Measurements from ENCODE around the gene APP. TPM values are rescaled to one million over a fixed set of nuclear protein-coding genes. Genes with fewer than 3 reads are reported as not detected.

Gene APP
- total RNA-seq, 2 donors from 2014 or later = 38.5 to 81.4 TPM

GRCh38 chr21:25970254-25970930 lies 200.2 kb downstream of the APP start:
- peak overlapping the region in 1 of 2 donors; percentile 14 for H3K27ac Mint-ChIP-seq
- ATAC-seq (no peak), DNase-seq (ENCODE audit: low spot score in 2 of 2) (no peak)
- H3K9me3 Mint-ChIP-seq = peaks cover 3 to 4% of the 10 kb centered on the region in 2 donors
- peaks cover 30 to 42% of the 10 kb centered on the region in 2 donors for H3K36me3 Mint-ChIP-seq

- peaks cover 3 to 4% of the 10 kb centered on the region in 2 donors for H3K9me3 Mint-ChIP-seq
- peak overlapping the region in 1 of 2 donors; percentile 73 for H3K27ac Mint-ChIP-seq
- H3K36me3 Mint-ChIP-seq = peaks cover 18 to 24% of the 10 kb centered on the region in 2 donors
- DNase-seq (ENCODE audit: low spot score in 2 of 2) = no peak
- no peak for ATAC-seq
These were observed 202.6 kb downstream of the APP start for GRCh38 chr21:25967901-25968438.

GRCh38 chr21:25967181-25967900 lies 203.2 kb downstream of the APP start:
- Mint-ChIP-seq H3K36me3 (peaks cover 17 to 18% of the 10 kb centered on the region in 2 donors), H3K9me3 (peaks cover 3 to 4% of the 10 kb centered on the region in 2 donors), H3K27ac (peak overlapping the region; percentile 9 to 73)
- no peak for DNase-seq (ENCODE audit: low spot score in 2 of 2)
- peak; percentile 41 to 56 for ATAC-seq

- Mint-ChIP-seq H3K36me3 (peaks cover 7 to 10% of the 10 kb centered on the region in 2 donors), H3K9me3 (peaks cover under 1% of the 10 kb centered on the region in 2 donors), H3K27ac (no peak overlapping the region)
- ATAC-seq (no peak), DNase-seq (ENCODE audit: low spot score in 2 of 2) (no peak)
These were observed 204.4 kb downstream of the APP start for GRCh38 chr21:25965951-25966707.

- H3K27ac Mint-ChIP-seq = no peak overlapping the region
- DNase-seq (ENCODE audit: low spot score in 2 of 2) = no peak
These were observed 205.6 kb downstream of the APP start for GRCh38 chr21:25964926-25965325.

GRCh38 chr21:25964015-25964414 lies 206.6 kb downstream of the APP start:
- no peak overlapping the region for H3K27ac Mint-ChIP-seq
- DNase-seq (ENCODE audit: low spot score in 2 of 2) (no peak), ATAC-seq (no peak)
- H3K9me3 Mint-ChIP-seq = no peaks in the 10 kb centered on the region
- peaks cover 0 to 4% of the 10 kb centered on the region in 2 donors for H3K36me3 Mint-ChIP-seq

More at GRCh38 chr21:25964926-25965325, 205.6 kb downstream of the APP start:
- Mint-ChIP-seq H3K36me3 (peaks cover 0 to 4% of the 10 kb centered on the region in 2 donors), H3K9me3 (no peaks in the 10 kb centered on the region)
- no peak for ATAC-seq

- ATAC-seq (no peak), DNase-seq (ENCODE audit: low spot score in 2 of 2) (no peak)
- no peaks in the 10 kb centered on the region for H3K9me3 Mint-ChIP-seq
- no peak overlapping the region for H3K27ac Mint-ChIP-seq
- peaks cover 0 to 4% of the 10 kb centered on the region in 2 donors for H3K36me3 Mint-ChIP-seq
These were observed 207.4 kb downstream of the APP start for GRCh38 chr21:25963181-25963580.

- Mint-ChIP-seq H3K9me3 (no peaks in the 10 kb centered on the region), H3K27ac (no peak overlapping the region), H3K36me3 (no peaks in the 10 kb centered on the region)
- DNase-seq (ENCODE audit: low spot score in 2 of 2) = no peak
- no peak for ATAC-seq
These were observed 209.5 kb downstream of the APP start for GRCh38 chr21:25961042-25961441.

GRCh38 chr21:25960402-25960801 lies 210.2 kb downstream of the APP start:
- no peaks in the 10 kb centered on the region for H3K9me3 Mint-ChIP-seq
- ATAC-seq (no peak), DNase-seq (ENCODE audit: low spot score in 2 of 2) (no peak)
- H3K36me3 Mint-ChIP-seq = no peaks in the 10 kb centered on the region
- peak overlapping the region in 1 of 2 donors; percentile 50 for H3K27ac Mint-ChIP-seq

GRCh38 chr21:25959799-25960198 lies 210.8 kb downstream of the APP start:
- DNase-seq (ENCODE audit: low spot score in 2 of 2) (no peak), ATAC-seq (no peak)
- Mint-ChIP-seq H3K27ac (peak overlapping the region in 1 of 2 donors; percentile 48), H3K9me3 (no peaks in the 10 kb centered on the region), H3K36me3 (peaks cover 0 to 3% of the 10 kb centered on the region in 2 donors)

- ATAC-seq (no peak), DNase-seq (ENCODE audit: low spot score in 2 of 2) (no peak)
- no peak overlapping the region for H3K27ac Mint-ChIP-seq
- H3K9me3 Mint-ChIP-seq = no peaks in the 10 kb centered on the region
- peaks cover 0 to 9% of the 10 kb centered on the region in 2 donors for H3K36me3 Mint-ChIP-seq
These were observed 213.4 kb downstream of the APP start for GRCh38 chr21:25956993-25957714.

GRCh38 chr21:25955646-25956045 lies 214.9 kb downstream of the APP start:
- ATAC-seq = no peak
- Mint-ChIP-seq H3K9me3 (no peaks in the 10 kb centered on the region), H3K27ac (no peak overlapping the region), H3K36me3 (peaks cover 0 to 14% of the 10 kb centered on the region in 2 donors)
- no peak for DNase-seq (ENCODE audit: low spot score in 2 of 2)

- Mint-ChIP-seq H3K36me3 (peaks cover 0 to 17% of the 10 kb centered on the region in 2 donors), H3K9me3 (no peaks in the 10 kb centered on the region), H3K27ac (no peak overlapping the region)
- DNase-seq (ENCODE audit: low spot score in 2 of 2) (no peak), ATAC-seq (no peak)
These were observed 216.9 kb downstream of the APP start for GRCh38 chr21:25953659-25954058.

- no peak overlapping the region for H3K27ac Mint-ChIP-seq
- ATAC-seq (no peak), DNase-seq (ENCODE audit: low spot score in 2 of 2) (no peak)
- no peaks in the 10 kb centered on the region for H3K9me3 Mint-ChIP-seq
- H3K36me3 Mint-ChIP-seq = peaks cover 0 to 17% of the 10 kb centered on the region in 2 donors
These were observed 217.4 kb downstream of the APP start for GRCh38 chr21:25953196-25953595.

GRCh38 chr21:25952306-25952705 lies 218.3 kb downstream of the APP start:
- DNase-seq (ENCODE audit: low spot score in 2 of 2) (no peak), ATAC-seq (no peak)
- Mint-ChIP-seq H3K27ac (no peak overlapping the region), H3K36me3 (peaks cover 0 to 17% of the 10 kb centered on the region in 2 donors), H3K9me3 (no peaks in the 10 kb centered on the region)

GRCh38 chr21:25949701-25950100 lies 220.9 kb downstream of the APP start:
- Mint-ChIP-seq H3K36me3 (peaks cover 0 to 24% of the 10 kb centered on the region in 2 donors), H3K27ac (no peak overlapping the region), H3K9me3 (no peaks in the 10 kb centered on the region)
- ATAC-seq (no peak), DNase-seq (ENCODE audit: low spot score in 2 of 2) (no peak)

Measured in activated naive CD4-positive, alpha-beta T cell treated with anti-CD3 and anti-CD28 coated beads, Interleukin-2, amount 50 U/mL, for 72 hours (primary cell).